NB4 (cell line): ENCODE results near the gene LIMK2.

Experiments used
- DNase-seq: peaks from one replicate; pipeline ENCODE4 v3.0.0; 2010; ENCODE audit warnings: low read depth
- H3K4me3 ChIP-seq: one replicate; pipeline ENCODE4 v1.5.1; 2011; ENCODE audit warnings: mild to moderate bottlenecking, low read depth, low read length, moderate library complexity
- CTCF ChIP-seq: IDR thresholded peaks from one replicate; pipeline ENCODE4 v1.5.1; 2012; ENCODE audit warnings: low read depth, low read length
- MAX ChIP-seq: IDR thresholded peaks from 2 replicates; pipeline ENCODE4 v1.6.1; 2011; ENCODE audit warnings: low read depth, low read length
- MYC ChIP-seq: IDR thresholded peaks from 2 replicates; pipeline ENCODE4 v1.6.1; 2011; ENCODE audit warnings: low read depth, low read length
- POLR2A ChIP-seq: IDR thresholded peaks from 2 replicates; pipeline ENCODE4 v1.6.1; 2011; ENCODE audit warnings: mild to moderate bottlenecking; ENCODE audit not compliant: insufficient read length; ENCODE audit errors: extremely low read depth

The LIMK2 gene

GRCh38 chr22:31327806-31328543 lies 115.9 kb downstream of the LIMK2 start:
- no peak for DNase-seq
- H3K4me3 ChIP-seq: no peak overlapping the region
- TF ChIP-seq MAX (no peak), MYC (no peak)

- no peak overlapping the region for H3K4me3 ChIP-seq
- TF ChIP-seq POLR2A (no peak), CTCF (no peak), MYC (no peak), MAX (no peak)
- no peak for DNase-seq
Measured at GRCh38 chr22:31328544-31328960, 116.5 kb downstream of the LIMK2 start.

- TF ChIP-seq MYC: no peak
- TF ChIP-seq POLR2A: no peak
- TF ChIP-seq CTCF: no peak
- TF ChIP-seq MAX: no peak
- no peak overlapping the region for H3K4me3 ChIP-seq
- no peak for DNase-seq
Measured at GRCh38 chr22:31329029-31329428, 116.9 kb downstream of the LIMK2 start.
